Trophoblast cell (in vitro differentiated cells and primary cell): ENCODE measurements around the gene ABCA7.

ENCODE experiments used
- DNase-seq, 2 donors: peaks; one replicate each; pipeline ENCODE4 v3.0.0-alpha.2; 2016
- H2AFZ ChIP-seq: 2 replicates; pipeline ENCODE4 v1.6.1; 2013; ENCODE audit warnings: low read length, moderate library complexity, mild to moderate bottlenecking; ENCODE audit not compliant: insufficient read depth, poor library complexity
- H2AK5ac ChIP-seq: 2 replicates; pipeline ENCODE4 v1.6.1; 2013; ENCODE audit warnings: mild to moderate bottlenecking, low read length
- H2BK120ac ChIP-seq: 2 replicates; pipeline ENCODE4 v1.6.1; 2013; ENCODE audit warnings: low read length, mild to moderate bottlenecking, moderate library complexity; ENCODE audit not compliant: insufficient read depth, poor library complexity
- H2BK12ac ChIP-seq: 2 replicates; pipeline ENCODE4 v1.6.1; 2013; ENCODE audit warnings: mild to moderate bottlenecking, low read length, moderate library complexity
- H2BK5ac ChIP-seq: 2 replicates; pipeline ENCODE4 v1.6.1; 2013; ENCODE audit warnings: low read length, low read depth, moderate library complexity, mild to moderate bottlenecking; ENCODE audit not compliant: poor library complexity
- H3K14ac ChIP-seq: 2 replicates; pipeline ENCODE4 v1.6.1; 2013; ENCODE audit warnings: mild to moderate bottlenecking, low read length
- H3K18ac ChIP-seq: 2 replicates; pipeline ENCODE4 v1.6.1; 2013; ENCODE audit warnings: mild to moderate bottlenecking, low read length
- H3K23ac ChIP-seq: 2 replicates; pipeline ENCODE4 v1.6.1; 2013; ENCODE audit warnings: low read length
- H3K27ac ChIP-seq: 2 replicates; pipeline ENCODE4 v1.5.1; 2013; ENCODE audit warnings: low read depth, mild to moderate bottlenecking, inconsistent platforms, low read length, moderate library complexity
- H3K27me3 ChIP-seq: 2 replicates; pipeline ENCODE4 v1.6.1; 2013; ENCODE audit warnings: inconsistent platforms, mild to moderate bottlenecking, low read length, moderate library complexity; ENCODE audit not compliant: insufficient read depth
- H3K36me3 ChIP-seq, 2 experiments: 1 replicate in 1 of 2; 2 replicates in 1 of 2; pipeline ENCODE4 v1.6.1; 2013; ENCODE audit warnings: low read length in 2 of 2, mild to moderate bottlenecking in 2 of 2, moderate library complexity in 1 of 2; ENCODE audit not compliant: insufficient read depth in 2 of 2, control insufficient read depth in 1 of 2
- H3K4ac ChIP-seq: 2 replicates; pipeline ENCODE4 v1.6.1; 2013; ENCODE audit warnings: low read depth, mild to moderate bottlenecking, low read length, moderate library complexity
- H3K4me1 ChIP-seq, 2 experiments: 1 replicate in 1 of 2; 2 replicates in 1 of 2; pipeline ENCODE4 v1.6.1; 2013; ENCODE audit warnings: low read length in 2 of 2, mild to moderate bottlenecking in 2 of 2, moderate library complexity in 1 of 2; ENCODE audit not compliant: insufficient read depth in 2 of 2, control insufficient read depth in 1 of 2
- H3K4me2 ChIP-seq: 2 replicates; pipeline ENCODE4 v1.6.1; 2013; ENCODE audit warnings: inconsistent platforms, mild to moderate bottlenecking, low read length, moderate library complexity
- H3K4me3 ChIP-seq: 2 replicates; pipeline ENCODE4 v1.5.1; 2013; ENCODE audit warnings: mild to moderate bottlenecking, low read depth, low read length, inconsistent platforms
- H3K79me1 ChIP-seq: one replicate; pipeline ENCODE4 v1.6.1; 2013; ENCODE audit warnings: low read length
- H3K79me2 ChIP-seq: 2 replicates; pipeline ENCODE4 v1.6.1; 2013; ENCODE audit warnings: low read length, mild to moderate bottlenecking; ENCODE audit not compliant: control insufficient read depth, insufficient read depth, poor library complexity
- H3K9ac ChIP-seq: 2 replicates; pipeline ENCODE4 v1.6.1; 2013; ENCODE audit warnings: mild to moderate bottlenecking, low read length
- H3K9me3 ChIP-seq: 2 replicates; pipeline ENCODE4 v1.6.1; 2013; ENCODE audit warnings: low read depth, mild to moderate bottlenecking, control low read depth, inconsistent platforms, low read length; ENCODE audit not compliant: insufficient read depth
- H4K12ac ChIP-seq: 2 replicates; pipeline ENCODE4 v1.6.1; 2013; ENCODE audit warnings: low read depth, mild to moderate bottlenecking, low read length, moderate library complexity
- H4K8ac ChIP-seq: 2 replicates; pipeline ENCODE4 v1.6.1; 2013; ENCODE audit warnings: low read depth, mild to moderate bottlenecking, low read length, moderate library complexity
- H4K91ac ChIP-seq: one replicate; pipeline ENCODE4 v1.6.1; 2013; ENCODE audit warnings: low read depth, mild to moderate bottlenecking, low read length, moderate library complexity
- WGBS: extraction: QIAGEN DNeasy Blood & Tissue Kit; methylation state at CpG from one replicate; pipeline ENCODE4 v1.1.7; 2013; ENCODE audit warnings: missing lambda C conversion rate; ENCODE audit not compliant: insufficient read length, insufficient coverage; ENCODE audit errors: extremely low coverage; 5-methylcytosine and 5-hydroxymethylcytosine counted together

The ABCA7 gene

GRCh38 chr19:991932-992669 is 47.8 kb upstream of the ABCA7 start:
- Histone ChIP-seq H3K4me1 (peaks cover 23 to 26% of the 10 kb centered on the region in 2 experiments), H3K79me2 (no peaks in the 10 kb centered on the region), H2AFZ (no peak overlapping the region), H4K8ac (no peak overlapping the region), H2BK120ac (no peak overlapping the region), H3K27ac (no peak overlapping the region), H3K18ac (no peak overlapping the region), H3K9ac (no peak overlapping the region), H2AK5ac (no peak overlapping the region), H2BK5ac (no peak overlapping the region), H3K27me3 (no peaks in the 10 kb centered on the region), H3K36me3 (peaks cover 55 to 61% of the 10 kb centered on the region in 2 experiments), H2BK12ac (peak overlapping the region; percentile 48), H3K23ac (no peak overlapping the region), H3K9me3 (peaks cover 5% of the 10 kb centered on the region), H3K14ac (no peak overlapping the region), H3K4ac (no peak overlapping the region), H3K79me1 (peaks cover 9% of the 10 kb centered on the region), H4K12ac (no peak overlapping the region), H3K4me3 (no peak overlapping the region), H3K4me2 (no peak overlapping the region), H4K91ac (no peak overlapping the region)
- WGBS: no CpG with 5 or more reads among the region's 42 CpGs
- no peak for DNase-seq

GRCh38 chr19:992670-993055 is 47.2 kb upstream of the ABCA7 start:
- H3K4me2 ChIP-seq: no peak overlapping the region
- peak overlapping the region; percentile 21 for H2AFZ ChIP-seq
- H2BK5ac ChIP-seq: peak overlapping the region; percentile 26
- no peak overlapping the region for H3K9ac ChIP-seq
- no peaks in the 10 kb centered on the region for H3K27me3 ChIP-seq
- no CpG with 5 or more reads among the region's 13 CpGs for WGBS
- H3K79me2 ChIP-seq: no peaks in the 10 kb centered on the region
- H3K4me3 ChIP-seq: no peak overlapping the region
- peak overlapping the region; percentile 16 for H3K18ac ChIP-seq
- H2BK12ac ChIP-seq: peak overlapping the region; percentile 71
- peaks cover 5% of the 10 kb centered on the region for H3K9me3 ChIP-seq
- peaks cover 23 to 26% of the 10 kb centered on the region in 2 experiments for H3K4me1 ChIP-seq
- H4K8ac ChIP-seq: peak overlapping the region; percentile 51
- H3K27ac ChIP-seq: peak overlapping the region; percentile 20
- no peak overlapping the region for H3K4ac ChIP-seq
- peak overlapping the region; percentile 7 for H4K12ac ChIP-seq
- H3K23ac ChIP-seq: no peak overlapping the region
- no peak for DNase-seq
- peak overlapping the region; percentile 73 for H3K14ac ChIP-seq
- H3K36me3 ChIP-seq: peaks cover 51 to 56% of the 10 kb centered on the region in 2 experiments
- peaks cover 9% of the 10 kb centered on the region for H3K79me1 ChIP-seq
- H4K91ac ChIP-seq: peak overlapping the region; percentile 72
- H2AK5ac ChIP-seq: no peak overlapping the region
- H2BK120ac ChIP-seq: peak overlapping the region; percentile 64

- Histone ChIP-seq H3K4me2 (no peak overlapping the region), H4K12ac (no peak overlapping the region), H3K4ac (no peak overlapping the region), H2BK12ac (peak overlapping the region; percentile 71), H3K23ac (no peak overlapping the region), H3K27me3 (no peaks in the 10 kb centered on the region), H3K18ac (peak overlapping the region; percentile 16), H3K36me3 (peaks cover 46 to 51% of the 10 kb centered on the region in 2 experiments), H3K27ac (peak overlapping the region; percentile 20), H2AK5ac (peak overlapping the region; percentile 13), H3K79me2 (no peaks in the 10 kb centered on the region), H3K79me1 (peaks cover 9% of the 10 kb centered on the region), H4K91ac (peak overlapping the region; percentile 72), H3K4me3 (no peak overlapping the region), H2AFZ (no peak overlapping the region), H3K4me1 (peaks cover 23 to 26% of the 10 kb centered on the region in 2 experiments), H3K14ac (peak overlapping the region; percentile 23), H2BK120ac (peak overlapping the region; percentile 64), H3K9me3 (peaks cover 5% of the 10 kb centered on the region), H3K9ac (no peak overlapping the region), H2BK5ac (peak overlapping the region; percentile 26), H4K8ac (peak overlapping the region; percentile 1)
- no CpG with 5 or more reads among the region's 17 CpGs for WGBS
- peak; percentile 82 for DNase-seq
Measured at GRCh38 chr19:993361-993830, 46.5 kb upstream of the ABCA7 start.

GRCh38 chr19:993831-994393 is 46.0 kb upstream of the ABCA7 start:
- peak overlapping the region; percentile 1 for H4K8ac ChIP-seq
- no peak overlapping the region for H2BK5ac ChIP-seq
- no peak overlapping the region for H3K4me3 ChIP-seq
- H3K4ac ChIP-seq: peak overlapping the region; percentile 36
- peak overlapping the region; percentile 45 for H4K91ac ChIP-seq
- no peak overlapping the region for H3K4me2 ChIP-seq
- peaks cover 5% of the 10 kb centered on the region for H3K9me3 ChIP-seq
- H3K79me2 ChIP-seq: no peaks in the 10 kb centered on the region
- H3K27ac ChIP-seq: peak overlapping the region; percentile 20
- peak overlapping the region; percentile 39 for H3K14ac ChIP-seq
- H3K36me3 ChIP-seq: peaks cover 42 to 47% of the 10 kb centered on the region in 2 experiments
- H3K4me1 ChIP-seq: peaks cover 23 to 26% of the 10 kb centered on the region in 2 experiments
- H4K12ac ChIP-seq: no peak overlapping the region
- no peak for DNase-seq
- WGBS: no CpG with 5 or more reads among the region's 43 CpGs
- H3K27me3 ChIP-seq: no peaks in the 10 kb centered on the region
- no peak overlapping the region for H3K23ac ChIP-seq
- H2AK5ac ChIP-seq: peak overlapping the region; percentile 73
- H3K18ac ChIP-seq: peak overlapping the region; percentile 62
- peak overlapping the region; percentile 28 for H2BK120ac ChIP-seq
- H3K9ac ChIP-seq: no peak overlapping the region
- H2BK12ac ChIP-seq: peak overlapping the region; percentile 30
- no peak overlapping the region for H2AFZ ChIP-seq
- H3K79me1 ChIP-seq: peaks cover 9% of the 10 kb centered on the region
